ENCODE measurements around the gene RBBP8NL. TPM values are rescaled to one million over a fixed set of nuclear protein-coding genes. Genes with fewer than 3 reads are reported as not detected.

Gene RBBP8NL
- polyA plus RNA-seq, 1 donor (not counting 4 experiments of a cell fraction or from before 2014, with no cell fraction given) = 0.13 TPM

DNA sequence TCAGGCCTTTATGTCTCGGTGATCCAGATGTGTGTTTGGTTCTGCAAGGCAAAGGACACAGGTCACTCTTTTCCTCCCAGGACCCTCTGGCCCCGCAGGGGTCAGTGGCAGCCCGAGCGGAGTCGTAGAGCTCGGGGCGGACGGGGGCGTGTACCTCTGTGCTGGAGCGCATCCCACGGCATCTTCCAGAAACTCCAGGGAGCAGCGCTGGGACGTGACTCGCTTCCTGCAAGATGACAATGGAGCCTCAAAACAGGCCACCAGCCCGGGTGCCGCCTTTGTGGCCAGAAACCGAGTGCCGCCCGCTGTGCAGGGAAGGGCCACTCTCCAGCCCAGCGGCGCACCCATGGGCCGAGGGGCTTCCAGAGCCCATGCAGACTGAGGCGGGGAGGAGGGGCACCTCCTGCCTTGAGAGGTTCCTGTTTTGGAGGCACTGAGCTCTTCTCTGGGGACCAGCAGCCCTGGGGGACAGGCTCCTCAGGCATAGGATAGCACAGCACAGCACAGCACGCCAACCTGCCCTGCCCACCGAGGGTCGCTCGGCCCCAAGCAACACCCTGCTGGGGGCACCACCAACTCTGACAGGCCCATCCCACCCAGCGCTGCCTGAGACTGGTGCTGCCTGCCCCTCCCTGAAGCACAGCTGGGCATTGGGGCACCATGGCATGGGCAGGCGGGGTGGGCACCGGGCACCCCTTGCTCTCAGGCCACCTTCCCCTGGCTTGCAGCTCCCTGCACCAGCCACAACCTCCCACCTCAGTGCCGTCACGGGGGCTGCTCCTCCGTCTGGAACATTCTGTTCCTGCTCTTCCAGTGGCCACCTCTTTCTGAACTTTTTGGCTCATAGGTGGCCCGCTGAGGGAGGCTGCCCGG, 30.7 kb downstream of the RBBP8NL start:
- no peak overlapping the region for H2AFZ ChIP-seq (ENCODE audit: control insufficient read depth, low read length)
- DNase-seq (ENCODE audit: low read depth, low spot score) (no peak), FAIRE-seq (no peak)
- no peaks in the 10 kb centered on the region for H3K79me2 ChIP-seq (ENCODE audit: control insufficient read depth, insufficient read depth, low read length)
- H3K27me3 ChIP-seq (ENCODE audit: control insufficient read depth, extremely low read depth, insufficient read depth, low read length) = no peaks in the 10 kb centered on the region
- no peaks in the 10 kb centered on the region for H3K9me3 ChIP-seq (ENCODE audit: control insufficient read depth, low read depth, low read length)
- no peak overlapping the region for H3K27ac ChIP-seq (ENCODE audit: control insufficient read depth, insufficient read depth, low read length)
- no peaks in the 10 kb centered on the region for H3K9me1 ChIP-seq (ENCODE audit: control insufficient read depth, extremely low read depth, insufficient read depth, low read length)
- no peak overlapping the region for H3K4me2 ChIP-seq (ENCODE audit: control insufficient read depth, extremely low read depth, insufficient read depth, low read depth, low read length)
- H3K4me1 ChIP-seq (ENCODE audit: control insufficient read depth, extremely low read depth, insufficient read depth, low read length) = no peaks in the 10 kb centered on the region
- H3K36me3 ChIP-seq (ENCODE audit: control insufficient read depth in 2 of 2, extremely low read depth in 1 of 2, insufficient read depth in 2 of 2, low read length in 2 of 2) = peaks cover 5% of the 10 kb centered on the region in 2 experiments
- H3K9ac ChIP-seq (ENCODE audit: control insufficient read depth, extremely low read depth, insufficient read depth, low read length) = no peak overlapping the region
- dilution Hi-C loops (cut with MboI; ENCODE audit: extremely low pct_ligation_motif_present, low sequenced_read_pairs) = no loop called here
- TF ChIP-seq, protein P1, sequence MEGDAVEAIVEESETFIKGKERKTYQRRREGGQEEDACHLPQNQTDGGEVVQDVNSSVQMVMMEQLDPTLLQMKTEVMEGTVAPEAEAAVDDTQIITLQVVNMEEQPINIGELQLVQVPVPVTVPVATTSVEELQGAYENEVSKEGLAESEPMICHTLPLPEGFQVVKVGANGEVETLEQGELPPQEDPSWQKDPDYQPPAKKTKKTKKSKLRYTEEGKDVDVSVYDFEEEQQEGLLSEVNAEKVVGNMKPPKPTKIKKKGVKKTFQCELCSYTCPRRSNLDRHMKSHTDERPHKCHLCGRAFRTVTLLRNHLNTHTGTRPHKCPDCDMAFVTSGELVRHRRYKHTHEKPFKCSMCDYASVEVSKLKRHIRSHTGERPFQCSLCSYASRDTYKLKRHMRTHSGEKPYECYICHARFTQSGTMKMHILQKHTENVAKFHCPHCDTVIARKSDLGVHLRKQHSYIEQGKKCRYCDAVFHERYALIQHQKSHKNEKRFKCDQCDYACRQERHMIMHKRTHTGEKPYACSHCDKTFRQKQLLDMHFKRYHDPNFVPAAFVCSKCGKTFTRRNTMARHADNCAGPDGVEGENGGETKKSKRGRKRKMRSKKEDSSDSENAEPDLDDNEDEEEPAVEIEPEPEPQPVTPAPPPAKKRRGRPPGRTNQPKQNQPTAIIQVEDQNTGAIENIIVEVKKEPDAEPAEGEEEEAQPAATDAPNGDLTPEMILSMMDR (optimal IDR thresholded peaks at IDR 0.05 in 1 of 3, IDR thresholded peaks at IDR 0.05 in 1 of 3, conservative IDR thresholded peaks at IDR 0.05 in 1 of 3; ENCODE audit: extremely low read depth in 1 of 3, insufficient read depth in 2 of 3, low read length in 3 of 3) = no peak
- TF ChIP-seq EZH2 (IDR thresholded peaks at IDR 0.05; ENCODE audit: low read length) = no peak
- H3K4me3 ChIP-seq (ENCODE audit: control insufficient read depth in 2 of 3, extremely low read depth in 1 of 3, insufficient read depth in 2 of 3, low read depth in 1 of 3, low read length in 3 of 3) = no peak overlapping the region
- no peaks in the 10 kb centered on the region for H4K20me1 ChIP-seq (ENCODE audit: control insufficient read depth, extremely low read depth, insufficient read depth, low read length)

DNA sequence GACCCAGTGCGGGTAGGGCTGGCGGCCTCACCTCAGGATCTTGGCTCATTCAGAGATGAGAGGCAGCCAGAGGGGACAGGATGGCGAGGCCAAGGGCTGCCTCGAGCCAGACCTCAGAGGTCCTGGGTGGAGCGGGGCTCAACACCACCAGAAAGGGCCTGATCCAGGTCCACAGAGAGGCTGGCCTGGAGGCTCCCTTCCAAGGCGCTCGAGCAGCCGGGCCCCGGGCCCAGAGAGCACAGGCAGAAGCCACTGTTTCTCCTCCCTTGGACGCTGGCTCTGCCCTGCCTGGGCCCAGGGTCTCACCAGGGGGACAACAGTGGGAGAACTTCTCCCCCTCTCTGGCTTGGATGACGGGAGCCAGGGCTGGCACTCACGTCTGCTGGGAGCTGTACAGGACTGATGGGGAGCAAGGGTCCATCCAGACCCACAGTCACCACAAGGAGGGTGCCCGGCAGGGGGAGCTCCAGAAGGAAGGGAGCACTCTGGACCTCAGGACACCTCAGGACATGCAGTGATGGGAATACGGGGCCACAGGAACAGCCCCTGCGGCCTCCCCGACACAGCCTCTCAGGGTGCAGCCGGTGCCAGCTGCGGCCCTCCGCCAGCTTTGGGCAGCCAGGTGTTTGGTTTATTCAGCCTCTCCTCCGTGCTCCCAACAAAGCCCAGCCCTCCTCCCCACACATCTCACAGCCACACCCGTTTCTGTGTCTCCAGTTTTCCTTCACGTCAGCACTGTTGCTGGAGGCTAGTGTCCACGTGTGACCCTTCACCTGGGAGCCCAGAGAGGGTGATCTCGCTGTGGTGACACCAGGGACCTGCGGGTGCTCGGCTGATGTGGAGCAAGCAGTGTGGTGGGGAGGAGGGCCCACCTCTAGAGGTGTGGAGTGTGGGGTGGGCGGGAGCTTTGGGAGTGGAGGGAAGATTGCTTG, 31.8 kb downstream of the RBBP8NL start:
- TF ChIP-seq EZH2 (IDR thresholded peaks at IDR 0.05; ENCODE audit: low read length) = no peak
- TF ChIP-seq, protein P1 (optimal IDR thresholded peaks at IDR 0.05 in 1 of 3, IDR thresholded peaks at IDR 0.05 in 1 of 3, conservative IDR thresholded peaks at IDR 0.05 in 1 of 3; ENCODE audit: extremely low read depth in 1 of 3, insufficient read depth in 2 of 3, low read length in 3 of 3) = no peak
- Histone ChIP-seq H3K79me2 (ENCODE audit: control insufficient read depth, insufficient read depth, low read length) (no peaks in the 10 kb centered on the region), H3K36me3 (ENCODE audit: control insufficient read depth in 2 of 2, extremely low read depth in 1 of 2, insufficient read depth in 2 of 2, low read length in 2 of 2) (peaks cover 5 to 7% of the 10 kb centered on the region in 2 experiments), H3K4me2 (ENCODE audit: control insufficient read depth, extremely low read depth, insufficient read depth, low read depth, low read length) (no peak overlapping the region), H3K4me3 (ENCODE audit: control insufficient read depth in 2 of 3, extremely low read depth in 1 of 3, insufficient read depth in 2 of 3, low read depth in 1 of 3, low read length in 3 of 3) (no peak overlapping the region), H2AFZ (ENCODE audit: control insufficient read depth, low read length) (no peak overlapping the region), H3K4me1 (ENCODE audit: control insufficient read depth, extremely low read depth, insufficient read depth, low read length) (no peaks in the 10 kb centered on the region), H3K9me1 (ENCODE audit: control insufficient read depth, extremely low read depth, insufficient read depth, low read length) (no peaks in the 10 kb centered on the region), H3K9me3 (ENCODE audit: control insufficient read depth, low read depth, low read length) (no peaks in the 10 kb centered on the region), H3K27me3 (ENCODE audit: control insufficient read depth, extremely low read depth, insufficient read depth, low read length) (no peaks in the 10 kb centered on the region), H3K27ac (ENCODE audit: control insufficient read depth, insufficient read depth, low read length) (no peak overlapping the region), H3K9ac (ENCODE audit: control insufficient read depth, extremely low read depth, insufficient read depth, low read length) (no peak overlapping the region), H4K20me1 (ENCODE audit: control insufficient read depth, extremely low read depth, insufficient read depth, low read length) (no peaks in the 10 kb centered on the region)
- DNase-seq (ENCODE audit: low read depth, low spot score) = no peak
- dilution Hi-C loops (cut with MboI; ENCODE audit: extremely low pct_ligation_motif_present, low sequenced_read_pairs) = no loop called here
- FAIRE-seq = no peak
